Trophoblast cell (in vitro differentiated cells and primary cell): ENCODE data around the gene HS6ST3.
A peak's percentile ranks its signal among the peaks of the same experiment; 100 is the strongest.

Experiments used
- DNase-seq, 2 donors: peaks; one replicate each; pipeline ENCODE4 v3.0.0-alpha.2; 2016
- H2AFZ ChIP-seq: 2 replicates; pipeline ENCODE4 v1.6.1; 2013; ENCODE audit warnings: low read length, moderate library complexity, mild to moderate bottlenecking; ENCODE audit not compliant: insufficient read depth, poor library complexity
- H2AK5ac ChIP-seq: 2 replicates; pipeline ENCODE4 v1.6.1; 2013; ENCODE audit warnings: mild to moderate bottlenecking, low read length
- H2BK120ac ChIP-seq: 2 replicates; pipeline ENCODE4 v1.6.1; 2013; ENCODE audit warnings: low read length, mild to moderate bottlenecking, moderate library complexity; ENCODE audit not compliant: insufficient read depth, poor library complexity
- H2BK12ac ChIP-seq: 2 replicates; pipeline ENCODE4 v1.6.1; 2013; ENCODE audit warnings: mild to moderate bottlenecking, low read length, moderate library complexity
- H2BK5ac ChIP-seq: 2 replicates; pipeline ENCODE4 v1.6.1; 2013; ENCODE audit warnings: low read length, low read depth, moderate library complexity, mild to moderate bottlenecking; ENCODE audit not compliant: poor library complexity
- H3K14ac ChIP-seq: 2 replicates; pipeline ENCODE4 v1.6.1; 2013; ENCODE audit warnings: mild to moderate bottlenecking, low read length
- H3K18ac ChIP-seq: 2 replicates; pipeline ENCODE4 v1.6.1; 2013; ENCODE audit warnings: mild to moderate bottlenecking, low read length
- H3K23ac ChIP-seq: 2 replicates; pipeline ENCODE4 v1.6.1; 2013; ENCODE audit warnings: low read length
- H3K27ac ChIP-seq: 2 replicates; pipeline ENCODE4 v1.5.1; 2013; ENCODE audit warnings: low read depth, mild to moderate bottlenecking, inconsistent platforms, low read length, moderate library complexity
- H3K27me3 ChIP-seq: 2 replicates; pipeline ENCODE4 v1.6.1; 2013; ENCODE audit warnings: inconsistent platforms, mild to moderate bottlenecking, low read length, moderate library complexity; ENCODE audit not compliant: insufficient read depth
- H3K36me3 ChIP-seq, 2 experiments: 1 replicate in 1 of 2; 2 replicates in 1 of 2; pipeline ENCODE4 v1.6.1; 2013; ENCODE audit warnings: low read length in 2 of 2, mild to moderate bottlenecking in 2 of 2, moderate library complexity in 1 of 2; ENCODE audit not compliant: insufficient read depth in 2 of 2, control insufficient read depth in 1 of 2
- H3K4ac ChIP-seq: 2 replicates; pipeline ENCODE4 v1.6.1; 2013; ENCODE audit warnings: low read depth, mild to moderate bottlenecking, low read length, moderate library complexity
- H3K4me1 ChIP-seq, 2 experiments: 1 replicate in 1 of 2; 2 replicates in 1 of 2; pipeline ENCODE4 v1.6.1; 2013; ENCODE audit warnings: low read length in 2 of 2, mild to moderate bottlenecking in 2 of 2, moderate library complexity in 1 of 2; ENCODE audit not compliant: insufficient read depth in 2 of 2, control insufficient read depth in 1 of 2
- H3K4me2 ChIP-seq: 2 replicates; pipeline ENCODE4 v1.6.1; 2013; ENCODE audit warnings: inconsistent platforms, mild to moderate bottlenecking, low read length, moderate library complexity
- H3K4me3 ChIP-seq: 2 replicates; pipeline ENCODE4 v1.5.1; 2013; ENCODE audit warnings: mild to moderate bottlenecking, low read depth, low read length, inconsistent platforms
- H3K79me1 ChIP-seq: one replicate; pipeline ENCODE4 v1.6.1; 2013; ENCODE audit warnings: low read length
- H3K79me2 ChIP-seq: 2 replicates; pipeline ENCODE4 v1.6.1; 2013; ENCODE audit warnings: low read length, mild to moderate bottlenecking; ENCODE audit not compliant: control insufficient read depth, insufficient read depth, poor library complexity
- H3K9ac ChIP-seq: 2 replicates; pipeline ENCODE4 v1.6.1; 2013; ENCODE audit warnings: mild to moderate bottlenecking, low read length
- H3K9me3 ChIP-seq: 2 replicates; pipeline ENCODE4 v1.6.1; 2013; ENCODE audit warnings: low read depth, mild to moderate bottlenecking, control low read depth, inconsistent platforms, low read length; ENCODE audit not compliant: insufficient read depth
- H4K12ac ChIP-seq: 2 replicates; pipeline ENCODE4 v1.6.1; 2013; ENCODE audit warnings: low read depth, mild to moderate bottlenecking, low read length, moderate library complexity
- H4K8ac ChIP-seq: 2 replicates; pipeline ENCODE4 v1.6.1; 2013; ENCODE audit warnings: low read depth, mild to moderate bottlenecking, low read length, moderate library complexity
- H4K91ac ChIP-seq: one replicate; pipeline ENCODE4 v1.6.1; 2013; ENCODE audit warnings: low read depth, mild to moderate bottlenecking, low read length, moderate library complexity
- WGBS: extraction: QIAGEN DNeasy Blood & Tissue Kit; methylation state at CpG from one replicate; pipeline ENCODE4 v1.1.7; 2013; ENCODE audit warnings: missing lambda C conversion rate; ENCODE audit not compliant: insufficient read length, insufficient coverage; ENCODE audit errors: extremely low coverage; 5-methylcytosine and 5-hydroxymethylcytosine counted together

The HS6ST3 gene

DNA sequence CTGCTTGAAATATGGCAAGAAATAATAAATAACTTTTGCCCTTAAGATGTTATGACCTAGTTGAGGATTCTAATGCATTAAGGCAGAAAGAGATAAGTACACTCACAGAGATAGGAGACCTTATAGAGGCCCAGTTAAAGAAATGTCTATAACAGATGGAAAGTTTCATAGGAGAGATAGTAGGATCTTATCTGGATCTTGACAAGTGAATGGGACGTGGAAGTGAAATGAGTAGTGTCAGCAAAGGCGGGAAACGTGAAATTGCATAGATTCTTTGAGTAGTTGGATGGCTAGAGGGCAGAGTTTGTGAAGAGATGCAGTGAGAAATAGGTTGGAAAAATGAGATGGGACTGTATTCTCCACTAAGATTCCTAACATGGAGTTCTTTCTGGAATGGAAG, 71.2 kb downstream of the HS6ST3 start:
- no peak overlapping the region for H2AK5ac ChIP-seq
- no peak overlapping the region for H3K27ac ChIP-seq
- H3K14ac ChIP-seq, result no peak overlapping the region
- H3K9ac ChIP-seq, result no peak overlapping the region
- no peak overlapping the region for H2BK5ac ChIP-seq
- no peaks in the 10 kb centered on the region for H3K9me3 ChIP-seq
- H3K4me2 ChIP-seq, result no peak overlapping the region
- no peaks in the 10 kb centered on the region for H3K36me3 ChIP-seq
- no peak overlapping the region for H2BK12ac ChIP-seq
- H4K12ac ChIP-seq, result no peak overlapping the region
- peak in 1 of 2 donors; percentile 73 for DNase-seq
- no CpG with 5 or more reads among the region's 3 CpGs for WGBS
- H3K18ac ChIP-seq, result no peak overlapping the region
- H3K4ac ChIP-seq, result no peak overlapping the region
- no peak overlapping the region for H3K23ac ChIP-seq
- no peak overlapping the region for H2BK120ac ChIP-seq
- H2AFZ ChIP-seq, result no peak overlapping the region
- no peak overlapping the region for H4K8ac ChIP-seq
- no peaks in the 10 kb centered on the region for H3K79me1 ChIP-seq
- H3K4me3 ChIP-seq, result no peak overlapping the region
- H3K79me2 ChIP-seq, result no peaks in the 10 kb centered on the region
- no peak overlapping the region for H4K91ac ChIP-seq
- no peaks in the 10 kb centered on the region for H3K27me3 ChIP-seq
- no peaks in the 10 kb centered on the region for H3K4me1 ChIP-seq

DNA sequence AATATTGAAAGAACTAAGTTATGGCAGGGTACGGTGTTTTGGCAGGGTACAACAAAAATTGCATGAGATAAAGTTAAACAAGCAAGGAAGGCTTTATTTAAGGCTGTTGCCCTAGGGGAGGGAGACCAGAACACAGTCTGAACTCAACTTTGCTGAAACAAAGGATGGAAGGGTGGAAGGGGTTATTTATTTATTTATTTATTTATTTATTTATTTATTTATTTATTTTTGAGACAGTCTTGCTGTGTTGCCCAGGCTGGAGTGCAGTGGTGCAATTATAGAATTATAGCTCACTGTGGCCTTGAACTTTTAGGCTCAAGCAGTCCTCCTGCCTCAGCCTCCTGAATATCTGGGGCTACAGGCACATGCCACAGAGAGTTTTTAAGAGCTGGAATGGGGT, 75.9 kb downstream of the HS6ST3 start:
- Histone ChIP-seq H3K9ac (no peak overlapping the region), H3K4ac (no peak overlapping the region), H4K12ac (no peak overlapping the region), H3K27ac (no peak overlapping the region), H3K4me3 (no peak overlapping the region), H3K9me3 (no peaks in the 10 kb centered on the region), H2AFZ (no peak overlapping the region), H3K36me3 (no peaks in the 10 kb centered on the region), H3K4me2 (no peak overlapping the region), H3K79me2 (no peaks in the 10 kb centered on the region), H4K8ac (no peak overlapping the region), H3K79me1 (no peaks in the 10 kb centered on the region), H3K23ac (no peak overlapping the region), H3K18ac (no peak overlapping the region), H3K4me1 (no peaks in the 10 kb centered on the region), H2BK5ac (no peak overlapping the region), H3K14ac (no peak overlapping the region), H2AK5ac (no peak overlapping the region), H2BK12ac (no peak overlapping the region), H4K91ac (no peak overlapping the region), H3K27me3 (no peaks in the 10 kb centered on the region), H2BK120ac (no peak overlapping the region)
- DNase-seq, result no peak
- no CpG with 5 or more reads among the region's 1 CpG for WGBS

DNA sequence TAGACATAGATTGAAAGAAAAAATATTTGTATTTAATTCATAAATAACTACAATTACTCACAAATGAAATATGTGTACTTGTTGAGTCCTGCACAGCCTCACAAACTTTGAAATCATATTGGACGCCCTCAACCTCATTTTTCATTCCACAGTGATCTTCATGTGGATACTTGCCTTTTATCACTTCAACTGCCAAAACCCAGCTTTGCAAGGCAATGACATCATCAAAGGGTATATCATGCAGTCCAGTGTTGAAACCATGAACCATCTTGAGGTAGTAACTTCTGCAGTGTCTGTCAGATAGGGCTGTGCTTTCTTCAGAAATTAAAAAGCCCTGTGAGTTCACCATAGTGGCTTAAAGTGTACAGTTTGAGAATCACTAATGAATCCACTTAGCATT, 82.2 kb downstream of the HS6ST3 start:
- H3K27ac ChIP-seq, result no peak overlapping the region
- H3K27me3 ChIP-seq, result no peaks in the 10 kb centered on the region
- no peak overlapping the region for H2BK120ac ChIP-seq
- DNase-seq, result no peak
- H3K18ac ChIP-seq, result no peak overlapping the region
- no peak overlapping the region for H2AFZ ChIP-seq
- H3K4me3 ChIP-seq, result no peak overlapping the region
- no peak overlapping the region for H4K8ac ChIP-seq
- H3K23ac ChIP-seq, result no peak overlapping the region
- H3K9me3 ChIP-seq, result no peaks in the 10 kb centered on the region
- H3K36me3 ChIP-seq, result no peaks in the 10 kb centered on the region
- no peak overlapping the region for H3K14ac ChIP-seq
- no peak overlapping the region for H3K4me2 ChIP-seq
- no peaks in the 10 kb centered on the region for H3K79me2 ChIP-seq
- no peak overlapping the region for H4K91ac ChIP-seq
- no peak overlapping the region for H3K4ac ChIP-seq
- no peak overlapping the region for H4K12ac ChIP-seq
- no CpG with 5 or more reads among the region's 1 CpG for WGBS
- H3K79me1 ChIP-seq, result no peaks in the 10 kb centered on the region
- no peak overlapping the region for H3K9ac ChIP-seq
- H2BK5ac ChIP-seq, result no peak overlapping the region
- H3K4me1 ChIP-seq, result no peaks in the 10 kb centered on the region
- no peak overlapping the region for H2AK5ac ChIP-seq
- H2BK12ac ChIP-seq, result no peak overlapping the region

DNA sequence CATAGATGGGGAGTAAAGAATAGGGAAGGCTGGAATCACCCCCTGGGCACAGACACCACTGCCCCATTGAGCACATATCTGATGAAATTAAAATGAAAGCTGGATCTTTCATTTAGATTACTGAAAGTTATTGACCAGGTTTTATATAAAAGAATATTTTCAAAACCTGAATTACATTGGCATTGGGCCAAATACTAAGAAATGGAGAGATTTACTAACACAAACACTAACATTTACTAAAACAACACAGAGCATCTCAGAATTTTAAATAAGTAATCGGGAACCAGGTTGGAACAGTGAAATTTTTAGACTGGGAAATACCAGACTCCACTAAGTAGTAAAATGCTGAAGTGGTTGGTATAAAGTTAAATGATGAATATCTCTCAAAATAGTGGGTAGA, 88.9 kb downstream of the HS6ST3 start:
- Histone ChIP-seq H2AFZ (no peak overlapping the region), H4K8ac (no peak overlapping the region), H2BK120ac (no peak overlapping the region), H4K12ac (no peak overlapping the region), H3K4ac (no peak overlapping the region), H3K36me3 (no peaks in the 10 kb centered on the region), H3K18ac (no peak overlapping the region), H3K4me2 (no peak overlapping the region), H3K9me3 (no peaks in the 10 kb centered on the region), H3K14ac (no peak overlapping the region), H3K79me1 (no peaks in the 10 kb centered on the region), H4K91ac (no peak overlapping the region), H3K4me1 (no peaks in the 10 kb centered on the region), H3K79me2 (no peaks in the 10 kb centered on the region), H2AK5ac (no peak overlapping the region), H3K27ac (no peak overlapping the region), H3K23ac (no peak overlapping the region), H2BK5ac (no peak overlapping the region), H3K4me3 (no peak overlapping the region), H2BK12ac (no peak overlapping the region), H3K27me3 (no peaks in the 10 kb centered on the region), H3K9ac (no peak overlapping the region)
- no CpG with 5 or more reads among the region's 1 CpG for WGBS
- no peak for DNase-seq
